A549 (cell line): Measurements from ENCODE around the gene EVI5L.

Experiments
- CBX8 ChIP-seq: fragments of 200-600 bp; sonication (generic); IDR thresholded peaks from 2 replicates; pipeline ENCODE4 v1.6.1; 2016
- CTCF ChIP-seq: fragments of >200 bp; sonication (Bioruptor Twin); formaldehyde crosslinking; IDR thresholded peaks from 3 replicates; pipeline ENCODE4 v1.5.1; 2016
- POLR2AphosphoS2 ChIP-seq: conservative IDR thresholded peaks from 2 replicates; pipeline ENCODE4 v1.6.1; 2012; ENCODE audit warnings: low read length, improper control_type of control experiment, inconsistent platforms
- RARB ChIP-seq: fragments of 250-450 bp; sonication (Bioruptor Pico); IDR thresholded peaks from 2 replicates; pipeline ENCODE4 v1.8.0; 2021; ENCODE audit warnings: mild to moderate bottlenecking, moderate library complexity

- TF ChIP-seq CBX8 (no peak), CTCF (no peak), RARB (CRISPR knock-in tag) (no peak), POLR2AphosphoS2 (no peak)
These were observed 18.0 kb upstream of the EVI5L start for GRCh38 chr19:7811989-7812388.
